Loucy (cell line): ENCODE results near the gene IL17F.

Source experiments
- CTCF ChIP-seq: fragments of 200-600 bp; sonication (generic); conservative IDR thresholded peaks from 2 replicates; pipeline ENCODE4 v1.5.1; 2014; ENCODE audit warnings: mild to moderate bottlenecking, antibody characterized with exemption, low read length
- EZH2phosphoT487 ChIP-seq: fragments of 200-600 bp; IDR thresholded peaks from 2 replicates; pipeline ENCODE4 v1.6.1; 2018; ENCODE audit warnings: antibody characterized with exemption, mild to moderate bottlenecking, moderate library complexity, borderline replicate concordance

- TF ChIP-seq CTCF (no peak), EZH2phosphoT487 (no peak)
These were observed 912 bp downstream of the IL17F start for GRCh38 chr6:52243282-52243893.
